Fibroblast of skin of right quadriceps (primary cell): ENCODE results near the gene PMFBP1.
"Not testable (repeated sequence)": the region's sequence is repeated elsewhere in the genome, so short reads cannot be mapped to it uniquely, and the experiment has no call there.

Experiments
- DNase-seq: peaks from one replicate; pipeline ENCODE4 v3.0.0-alpha.2; 2013

The PMFBP1 gene

DNA sequence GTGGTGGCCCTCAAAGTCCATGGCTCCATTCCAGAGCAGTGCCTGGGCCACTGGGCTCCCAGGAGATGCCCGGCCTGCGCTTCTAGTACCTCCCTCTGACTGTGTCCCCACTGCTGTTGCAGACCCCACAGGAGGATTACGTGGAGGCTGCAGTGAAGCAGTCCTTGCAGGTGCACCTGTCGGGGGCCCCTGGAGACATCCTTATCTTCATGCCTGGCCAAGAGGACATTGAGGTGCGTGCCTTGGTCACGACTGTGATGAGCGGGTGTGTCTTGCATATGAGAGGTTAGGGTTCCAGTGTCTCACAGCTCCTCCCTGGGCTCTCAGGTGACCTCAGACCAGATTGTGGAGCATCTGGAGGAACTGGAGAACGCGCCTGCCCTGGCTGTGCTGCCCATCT is 67.0 kb downstream of the PMFBP1 start:
- no peak for DNase-seq

DNA sequence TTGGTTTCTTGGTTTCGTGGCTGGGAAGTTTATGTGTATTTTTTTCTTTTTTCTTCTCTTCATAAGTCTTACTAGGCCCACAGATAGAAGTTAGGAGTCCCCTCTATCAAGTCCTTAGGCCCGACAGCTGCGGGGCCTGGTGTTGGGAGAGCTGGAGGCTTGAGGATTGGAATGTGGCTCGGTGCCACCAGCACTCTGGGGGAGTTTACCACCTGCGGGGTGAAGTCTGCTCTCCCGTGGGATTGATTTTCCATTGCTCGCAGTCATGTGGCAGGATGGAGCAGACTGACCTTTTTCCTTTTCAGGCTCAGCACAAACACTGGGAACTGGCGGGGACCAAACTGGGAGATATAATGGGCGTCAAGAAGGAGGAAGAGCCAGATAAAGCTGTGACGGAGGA is 70.8 kb downstream of the PMFBP1 start:
- no peak for DNase-seq

DNA sequence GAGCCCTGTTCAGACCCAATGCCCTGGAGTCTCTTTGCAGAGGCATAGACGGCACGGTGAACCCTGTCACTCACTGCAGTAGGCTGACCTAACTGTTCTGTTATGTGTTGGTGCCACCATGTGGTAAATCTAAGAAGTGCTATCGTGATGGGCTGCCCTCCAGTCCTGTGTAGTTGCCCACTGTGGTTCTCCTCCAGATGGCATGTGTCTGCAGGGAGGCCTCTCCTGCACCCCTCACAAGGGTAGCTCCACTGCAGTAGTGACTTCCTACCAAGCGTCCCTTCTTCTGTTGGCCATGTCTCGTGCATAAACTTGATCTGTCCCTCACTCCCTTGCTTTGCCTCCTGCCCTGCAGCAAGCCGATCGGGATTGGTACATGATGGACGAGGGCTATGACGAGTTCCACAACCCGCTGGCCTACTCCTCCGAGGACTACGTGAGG is 72.6 kb downstream of the PMFBP1 start:
- peak; percentile 28 for DNase-seq

DNA sequence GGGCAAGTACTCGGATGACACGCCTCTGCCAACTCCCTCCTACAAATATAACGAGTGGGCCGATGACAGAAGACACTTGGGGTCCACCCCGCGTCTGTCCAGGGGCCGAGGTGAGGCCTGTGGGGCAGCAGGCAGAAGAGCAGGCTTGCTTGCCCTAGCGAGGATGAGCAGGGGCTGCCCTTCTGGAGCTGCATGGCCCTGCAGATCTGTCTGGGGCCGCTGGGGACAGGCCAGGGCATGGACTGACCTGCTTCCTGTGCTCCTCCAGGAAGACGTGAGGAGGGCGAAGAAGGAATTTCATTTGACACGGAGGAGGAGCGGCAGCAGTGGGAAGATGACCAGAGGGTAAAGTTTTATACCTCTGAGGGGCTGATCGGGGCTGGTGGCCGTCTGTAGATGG is 73.0 kb downstream of the PMFBP1 start:
- DNase-seq, result no peak

DNA sequence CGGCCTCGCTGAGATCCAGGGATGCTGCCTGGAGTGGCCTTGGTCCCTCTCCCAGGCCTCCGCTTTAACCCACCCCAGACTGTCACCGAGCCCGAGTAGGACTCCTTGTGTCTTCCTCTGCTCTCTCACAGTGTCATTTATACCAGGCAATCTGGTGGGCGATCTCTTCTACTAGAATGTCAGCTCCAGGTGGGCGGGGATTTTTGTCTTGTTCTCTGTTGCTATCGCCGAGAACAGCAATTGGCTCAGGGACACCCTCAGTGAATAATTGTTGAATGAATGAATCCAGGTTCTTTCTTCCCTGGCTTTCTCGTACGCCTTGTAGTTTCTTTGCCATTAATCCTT is 77.7 kb downstream of the PMFBP1 start:
- peak; percentile 5 for DNase-seq

DNA sequence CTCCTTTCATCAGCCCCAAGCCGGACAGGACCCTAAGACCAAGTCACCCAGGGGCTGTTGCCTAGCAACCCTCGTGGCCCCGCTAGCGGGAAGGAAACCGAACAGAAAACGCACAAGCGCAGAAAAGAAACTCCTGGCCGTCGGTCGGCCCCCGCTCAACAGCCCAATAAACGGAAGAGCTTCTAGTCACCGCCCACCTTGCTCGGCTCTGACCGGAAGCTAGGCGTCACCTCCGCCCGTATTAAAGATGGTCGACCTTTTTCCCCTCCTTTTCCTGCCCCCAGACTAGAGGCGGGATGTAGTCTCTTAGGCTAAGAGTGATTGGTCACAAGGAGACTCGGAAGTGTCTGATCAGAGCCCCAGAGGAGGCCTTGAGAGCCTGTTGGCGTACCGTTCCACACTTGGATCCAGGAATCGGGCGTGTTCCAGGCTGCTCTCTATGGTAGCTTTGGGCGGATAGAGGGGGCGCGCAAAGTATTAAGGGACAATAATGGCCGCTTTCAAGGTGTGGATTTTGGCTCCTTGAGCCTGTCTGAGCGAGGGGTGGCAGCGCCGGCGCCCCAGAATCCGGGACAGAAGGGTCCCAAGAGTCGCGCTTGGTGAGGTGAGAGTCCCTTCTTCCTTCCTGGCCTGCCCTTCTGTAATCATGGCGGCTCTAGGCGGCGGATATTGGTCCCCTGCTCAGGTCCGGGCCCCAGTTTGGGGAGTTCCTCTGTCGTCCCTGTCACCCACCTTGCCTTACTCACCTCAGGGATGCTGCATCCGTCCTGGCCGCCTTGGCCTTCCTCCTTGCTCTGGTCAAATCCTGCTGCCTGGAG is 78.3 kb downstream of the PMFBP1 start, which contains the start of the genes DHX38 and TXNL4B:
DHX38 (plus strand) TSS at position 400 of the 818 bp plus-strand sequence. CDS start 2,311 bp downstream, outside the sequence.
TXNL4B (minus strand) TSS at position 173 of the 818 bp plus-strand sequence. CDS start 2,871 bp downstream, outside the sequence.
- DNase-seq, result peak; percentile 99

DNA sequence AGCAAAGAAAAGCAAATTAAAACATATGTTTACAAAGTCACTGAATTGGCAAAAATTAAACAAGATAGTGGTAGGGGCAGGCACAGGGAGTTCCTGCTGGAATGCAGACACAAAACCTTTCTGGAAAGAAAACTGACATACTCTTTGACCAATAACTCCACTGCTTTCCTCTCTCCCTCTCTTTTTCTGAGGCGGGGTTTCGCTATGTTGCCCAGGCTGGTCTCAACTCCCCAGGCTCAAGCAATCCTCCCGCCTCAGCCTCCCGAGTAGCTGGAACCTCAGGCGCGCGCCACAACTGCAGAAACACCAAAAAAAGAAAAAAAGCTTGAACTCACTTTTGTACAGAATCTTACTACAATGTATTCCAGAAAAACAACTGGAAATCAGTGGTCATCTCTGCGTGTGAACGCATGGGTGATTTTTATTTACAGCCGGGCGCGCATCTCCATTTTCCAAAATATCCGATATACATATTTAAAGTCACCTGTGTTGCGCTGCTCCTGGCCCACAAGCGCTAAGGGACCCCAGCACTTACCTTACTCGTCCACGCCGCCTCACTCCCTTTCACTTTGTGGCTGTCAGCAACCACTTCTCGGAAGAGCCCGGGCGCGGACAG is 79.0 kb downstream of the PMFBP1 start:
- peak; percentile 65 for DNase-seq

DNA sequence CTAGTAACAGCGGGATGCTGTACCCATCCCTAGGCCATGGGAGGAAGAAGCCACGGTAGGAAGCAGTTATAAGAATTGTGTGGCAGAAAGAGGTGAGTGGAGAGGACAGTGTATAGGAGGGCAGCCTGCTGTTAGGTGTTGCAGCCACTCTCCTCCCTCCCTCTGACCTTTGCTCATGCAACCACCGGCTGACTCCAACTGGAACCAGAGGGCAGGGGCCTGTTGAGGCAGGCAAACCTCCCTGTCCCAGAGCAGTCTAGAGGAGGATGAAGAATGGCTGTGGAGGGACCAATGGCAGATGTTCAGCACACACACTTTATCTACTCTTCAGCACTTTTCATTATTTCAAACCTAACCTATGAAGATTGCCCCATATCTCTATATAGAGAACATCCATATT is 80.7 kb downstream of the PMFBP1 start:
- DNase-seq, result no peak

DNA sequence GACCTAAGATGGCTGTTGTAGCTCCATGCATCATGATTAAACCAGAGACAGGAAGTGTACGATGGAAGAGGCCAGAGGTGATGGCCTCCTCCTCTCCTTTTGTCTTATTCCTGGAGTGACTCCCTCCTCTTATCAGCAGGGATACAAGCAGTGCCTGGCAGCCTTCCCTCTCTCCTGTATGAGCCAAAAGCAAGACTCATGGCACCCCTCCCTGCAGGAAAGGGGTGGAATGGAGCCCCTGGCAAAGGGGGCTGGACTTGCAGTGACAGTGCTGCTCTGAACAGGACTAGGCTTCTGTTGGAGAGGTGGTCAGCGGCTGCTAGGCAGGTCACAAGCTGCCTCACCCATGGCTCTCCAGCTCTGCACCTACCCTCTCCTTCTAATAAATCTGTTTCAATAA is 87.0 kb downstream of the PMFBP1 start:
- DNase-seq, result no peak

DNA sequence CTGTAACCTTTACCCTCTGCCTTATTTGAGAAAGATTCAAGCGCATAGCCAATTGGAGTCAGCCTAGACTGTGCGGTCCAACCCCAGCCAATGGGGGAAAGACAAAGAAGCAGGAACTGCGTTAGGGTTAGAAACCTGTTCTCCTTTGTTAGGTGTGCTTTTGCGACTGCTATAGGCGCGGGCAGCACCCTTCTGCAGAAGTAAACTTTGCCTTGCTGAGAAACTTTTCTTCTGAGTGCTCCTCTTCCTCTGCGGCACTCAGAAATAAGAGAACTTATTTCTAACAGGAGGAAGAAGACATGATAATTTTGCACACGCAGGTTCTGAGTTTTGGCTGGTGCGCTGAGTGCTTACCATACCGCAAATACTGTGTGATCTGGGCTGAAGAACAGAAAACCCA is 87.5 kb downstream of the PMFBP1 start:
- no peak for DNase-seq

DNA sequence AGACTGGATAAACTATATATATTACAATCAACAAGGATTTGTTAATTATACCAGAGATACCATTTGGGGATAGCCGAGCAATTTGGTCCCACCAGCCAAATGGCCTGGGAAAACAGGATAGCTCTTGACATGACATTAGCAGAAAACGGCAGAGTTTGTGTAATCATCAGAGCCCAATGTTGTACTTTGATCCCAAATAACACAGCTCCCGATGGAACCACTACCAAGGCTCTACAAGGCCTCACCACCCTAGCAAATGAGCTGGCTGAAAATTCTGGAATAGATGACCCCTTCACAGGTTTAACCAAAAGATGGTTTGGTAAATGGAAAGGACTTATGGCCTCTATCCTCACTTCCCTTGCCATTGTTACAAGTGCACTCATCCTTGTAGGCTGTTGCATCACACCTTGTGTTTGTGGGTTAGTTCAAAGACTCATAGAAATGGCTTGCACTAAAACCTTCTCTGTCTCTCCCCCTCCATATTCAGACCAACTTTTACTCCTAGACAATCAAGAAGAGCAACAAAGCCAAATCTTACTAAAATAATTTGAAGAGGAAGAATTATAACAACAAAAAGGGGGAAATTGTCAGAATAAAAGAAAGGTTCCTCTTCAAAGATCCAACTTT is 88.1 kb downstream of the PMFBP1 start:
- no peak for DNase-seq

DNA sequence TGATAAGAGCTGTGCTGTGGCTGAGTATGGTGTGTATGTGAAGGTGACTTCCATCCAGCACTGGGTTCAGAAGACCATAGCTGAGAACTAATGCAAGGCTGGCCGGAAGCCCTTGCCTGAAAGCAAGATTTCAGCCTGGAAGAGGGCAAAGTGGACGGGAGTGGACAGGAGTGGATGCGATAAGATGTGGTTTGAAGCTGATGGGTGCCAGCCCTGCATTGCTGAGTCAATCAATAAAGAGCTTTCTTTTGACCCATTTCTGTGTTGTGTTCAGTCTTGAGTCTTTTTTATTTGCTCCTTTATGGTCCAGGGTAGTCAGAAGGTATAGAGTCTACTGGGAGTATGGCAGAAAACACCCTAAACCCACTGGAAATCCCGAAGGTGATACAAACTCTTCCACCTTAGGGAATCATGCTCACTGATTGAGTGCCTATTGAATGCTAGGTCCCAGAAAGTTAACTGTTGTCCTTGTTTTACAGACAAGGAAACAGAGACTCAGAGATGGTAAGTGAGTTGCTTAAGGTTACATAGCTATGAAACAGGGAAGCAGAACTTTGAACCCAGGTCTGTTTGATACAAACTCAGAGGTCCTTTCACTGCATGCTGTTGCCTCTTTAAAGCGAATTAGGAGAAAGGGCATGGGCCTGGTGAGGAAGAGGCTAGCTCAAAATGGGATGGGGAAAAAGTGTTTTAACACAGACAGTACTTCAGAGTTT is 94.8 kb downstream of the PMFBP1 start:
- DNase-seq, result not testable (repeated sequence)

DNA sequence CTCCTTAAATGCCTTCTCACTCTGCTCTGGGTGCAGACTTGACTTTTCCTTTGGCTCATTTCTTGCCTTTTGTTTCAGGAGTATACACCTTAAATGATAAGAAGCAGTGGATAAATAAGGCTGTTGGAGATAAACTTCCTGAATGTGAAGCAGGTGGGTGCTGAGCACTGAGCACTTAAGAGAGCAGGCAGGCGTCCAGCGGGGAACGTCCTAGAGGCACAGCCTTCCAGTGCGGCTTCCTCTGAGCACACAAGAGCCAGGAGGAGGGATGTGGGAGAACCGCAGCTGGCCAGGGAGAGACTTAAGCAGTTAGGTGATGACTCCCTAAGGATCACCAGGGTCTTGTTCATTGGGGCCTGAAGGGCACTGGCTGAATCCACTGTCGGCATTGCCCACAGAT is 96.9 kb downstream of the PMFBP1 start:
- DNase-seq, result not testable (repeated sequence)

DNA sequence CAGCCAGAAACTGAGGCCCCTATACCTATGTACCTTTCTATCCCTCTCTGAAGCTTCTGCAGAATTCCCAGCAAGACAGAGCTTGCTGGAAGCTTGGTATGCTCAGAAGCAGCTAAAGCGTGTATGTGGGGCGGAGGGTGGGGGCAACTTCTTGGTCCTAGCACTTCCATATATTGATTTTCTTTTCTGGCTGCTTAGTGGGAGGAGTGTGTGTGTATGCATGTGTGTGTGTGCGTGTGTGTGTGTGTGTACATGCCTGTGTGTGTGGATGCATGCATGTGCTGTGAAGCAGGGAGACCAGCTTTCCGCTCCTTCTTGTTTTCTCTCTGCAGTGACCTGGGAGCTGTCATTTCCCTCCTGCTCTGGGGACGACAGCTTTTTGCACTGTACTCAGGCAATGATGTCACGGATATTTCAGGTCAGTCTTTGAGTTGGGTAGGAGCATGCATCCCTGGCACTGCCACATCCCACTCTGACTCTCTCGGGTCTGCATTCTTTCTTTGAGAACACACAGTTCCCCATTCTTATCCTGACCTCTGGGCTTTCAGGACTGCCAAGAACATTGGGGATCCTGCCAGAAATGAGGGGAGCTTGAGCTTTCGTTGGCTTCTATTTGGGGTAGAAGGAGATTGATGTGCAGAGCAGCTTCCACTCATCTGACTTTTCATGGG is 98.3 kb downstream of the PMFBP1 start:
- DNase-seq, result no peak

DNA sequence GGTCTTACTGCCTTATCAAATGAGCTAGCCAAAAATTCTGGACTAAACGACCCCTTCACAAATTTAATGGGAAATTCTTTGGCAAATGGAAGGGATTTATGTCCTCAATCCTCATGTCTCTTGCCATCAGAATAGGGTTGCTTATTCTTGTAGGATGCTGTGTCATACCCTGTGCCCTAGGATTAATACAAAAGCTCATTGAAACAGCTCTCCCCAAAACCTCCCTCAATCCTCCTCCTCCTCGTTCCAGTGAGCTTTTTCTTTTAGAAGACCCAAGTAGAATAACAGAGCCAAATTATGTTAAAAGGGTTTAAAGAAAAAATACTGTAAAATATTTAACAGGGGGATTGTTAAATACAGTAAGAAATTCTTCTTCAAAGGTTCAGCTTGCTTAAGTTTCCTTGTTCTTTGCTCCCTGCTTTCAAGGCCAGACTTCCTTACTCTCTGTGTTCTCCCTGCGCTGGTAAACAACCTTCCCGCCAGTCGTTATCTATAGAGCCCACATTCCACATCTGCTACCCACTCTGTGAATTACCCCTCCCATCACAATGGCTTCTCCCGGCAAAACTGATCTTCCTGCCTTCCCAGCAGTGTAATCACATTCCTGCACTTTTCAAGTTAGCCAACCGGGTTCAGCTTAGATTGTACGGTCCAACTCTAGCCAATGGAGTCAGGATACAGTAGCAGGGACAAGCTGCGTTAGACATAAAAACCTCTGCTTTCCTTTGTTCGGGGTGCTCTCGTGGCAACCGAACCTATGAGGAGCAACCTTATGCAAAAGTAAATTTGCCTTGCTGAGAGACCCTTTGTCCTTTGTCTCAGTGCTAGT is 99.2 kb downstream of the PMFBP1 start:
- DNase-seq, result peak; percentile 21
